ENCODE results near the gene CCN2.

- no peak for TF ChIP-seq CTCF (conservative IDR thresholded peaks at IDR 0.05 in 1 of 2, IDR thresholded peaks at IDR 0.05 in 1 of 2; ENCODE audit: low read depth in 1 of 2, low read length in 2 of 2)
- TF ChIP-seq EZH2 (IDR thresholded peaks at IDR 0.05; ENCODE audit: low read length, missing control alignments) = no peak
These were observed 19.1 kb upstream of the CCN2 start for GRCh38 chr6:131970076-131970859.

Data from fibroblast of lung (primary cell).